Cardiac septum (tissue), 1 donor: ENCODE data around the gene MUL1. TPM values are rescaled to one million over a fixed set of nuclear protein-coding genes. Genes with fewer than 3 reads are reported as not detected.

Experiments
- DNase-seq: peaks from one replicate; pipeline ENCODE4 v3.0.0-alpha.2; 2020; ENCODE audit warnings: low spot score
- intact Hi-C: fragments of 100-400 bp; cut with DNase I; formaldehyde crosslinking; loops from one replicate; pipeline ENCODE4 v1.14.0; 2022
- long read RNA-seq: library from polyadenylated mRNA; unstranded; transcript quantifications from one replicate; pipeline ENCODE4 v2.0.0, GENCODE V29; 2021
- total RNA-seq: library from RNA; stranded (reverse); fragmentation: NEBNext Ultra II Directional; extraction: Animal tissue kit (Norgen Biotek cat#: 25700); gene quantifications from one replicate; pipeline ENCODE4 v1.2.1, GENCODE V29; 2021
- donor health status: DM: no; HTN: no; CAD: no.

Gene MUL1
- 35.1 TPM for total RNA-seq
- long read RNA-seq, transcript MUL1-201 (4 exons, 2,438 nt), result major isoform, 96 of 107 reads
- long read RNA-seq, partial matches to known transcripts, result 3 of 107 reads
- long read RNA-seq, other reads (novel, unspliced or antisense), result 8 of 107 reads

- peak; percentile 98 for DNase-seq
- intact Hi-C loops, result no loop called here
These were observed at the start of gene MUL1 for GRCh38 chr1:20507564-20508410. Gene MUL1 (minus strand): TSS chr1:20508151. CDS start chr1:20508024, 127 bp downstream.

GRCh38 chr1:20555758-20556120, 47.8 kb upstream of the MUL1 start:
- DNase-seq, result no peak
- intact Hi-C loops, result no loop called here

DNA sequence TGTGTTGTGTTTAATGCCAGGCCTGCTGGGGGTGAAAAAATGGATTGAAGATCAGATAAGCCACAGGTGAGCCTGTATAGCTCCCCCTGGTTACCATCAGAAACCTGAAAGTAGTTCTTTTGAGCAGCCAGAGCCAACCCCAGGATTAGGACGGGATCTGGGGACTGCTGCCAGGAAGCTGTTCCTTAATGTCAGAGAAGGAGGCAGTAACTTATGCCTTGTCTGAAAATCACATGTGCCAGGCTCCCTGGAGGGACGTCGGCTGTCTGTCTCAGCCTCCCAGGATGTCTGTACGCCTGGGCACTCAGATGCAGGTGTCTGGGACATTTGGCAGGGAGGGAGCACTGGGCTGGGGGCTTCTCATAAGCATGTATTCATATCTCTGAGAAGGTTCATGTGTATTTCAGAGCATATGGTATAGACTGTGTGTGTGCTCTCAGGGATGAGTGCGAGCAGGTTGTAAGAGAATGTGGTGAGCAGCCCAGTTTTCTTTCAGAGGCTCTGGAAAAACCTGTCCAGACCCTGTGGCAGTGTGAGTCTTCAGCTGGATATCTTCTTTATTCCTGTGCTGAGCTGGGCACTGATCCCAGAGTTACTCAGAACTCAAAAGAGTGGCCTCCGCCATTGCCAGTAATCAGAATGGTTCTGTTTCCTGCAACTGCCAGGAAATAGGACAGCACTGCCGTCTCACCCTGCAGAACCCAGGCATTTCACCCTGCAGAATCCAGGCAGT, 47.2 kb upstream of the MUL1 start:
- DNase-seq, result no peak
- intact Hi-C loops, result no loop called here

DNA sequence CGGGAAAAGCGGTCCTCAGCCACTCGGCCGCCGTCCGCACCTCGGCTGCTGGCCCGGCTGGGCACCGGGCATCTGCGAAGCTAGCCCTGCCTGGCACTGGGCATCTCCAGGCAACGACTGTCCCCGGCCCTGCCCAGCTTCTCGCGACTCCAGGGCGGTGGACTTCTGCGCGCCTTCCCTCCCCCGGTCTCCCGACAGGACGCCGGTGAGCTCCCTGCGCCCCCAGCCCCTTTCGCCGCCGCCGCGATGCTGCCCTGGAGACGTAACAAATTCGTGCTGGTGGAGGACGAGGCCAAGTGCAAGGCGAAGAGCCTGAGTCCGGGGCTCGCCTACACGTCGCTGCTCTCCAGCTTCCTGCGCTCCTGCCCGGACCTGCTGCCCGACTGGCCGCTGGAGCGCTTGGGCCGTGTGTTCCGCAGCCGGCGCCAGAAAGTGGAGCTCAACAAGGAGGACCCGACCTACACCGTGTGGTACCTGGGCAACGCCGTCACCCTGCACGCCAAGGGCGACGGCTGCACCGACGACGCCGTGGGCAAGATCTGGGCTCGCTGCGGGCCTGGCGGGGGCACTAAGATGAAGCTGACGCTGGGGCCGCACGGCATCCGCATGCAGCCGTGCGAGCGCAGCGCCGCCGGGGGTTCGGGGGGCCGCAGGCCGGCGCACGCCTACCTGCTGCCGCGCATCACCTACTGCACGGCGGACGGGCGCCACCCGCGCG, 44.9 kb upstream of the MUL1 start:
- intact Hi-C loops, result no loop called here
- DNase-seq, result no peak

- peak; percentile 86 for DNase-seq
- intact Hi-C loops, result no loop called here
These were observed 44.2 kb upstream of the MUL1 start, which contains the start of gene FAM43B for GRCh38 chr1:20551945-20552727. Gene FAM43B (plus strand): TSS chr1:20552573. CDS start chr1:20552974, 401 bp downstream.

GRCh38 chr1:20551161-20551560, 43.2 kb upstream of the MUL1 start:
- no peak for DNase-seq
- intact Hi-C loops, result no loop called here

DNA sequence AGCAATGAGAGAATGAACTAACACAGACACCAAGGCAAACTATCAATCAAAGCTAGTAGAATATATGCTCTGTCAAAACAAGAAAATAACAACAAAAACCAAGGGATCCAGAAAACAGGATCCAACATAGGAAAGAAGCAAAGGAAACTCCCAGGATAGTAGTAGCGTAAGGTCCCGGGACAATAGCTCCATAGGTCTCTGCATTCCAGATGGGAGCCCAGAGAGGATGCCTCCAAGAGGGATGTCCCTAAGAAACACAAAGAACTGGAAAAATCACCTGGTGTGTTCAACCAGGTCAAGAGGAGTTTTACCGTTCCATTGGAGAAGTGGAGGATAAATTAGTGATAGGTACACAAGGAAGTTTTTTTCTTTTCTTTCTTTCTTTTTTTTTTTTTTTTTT, 38.7 kb upstream of the MUL1 start:
- intact Hi-C loops, result no loop called here
- DNase-seq, result no peak

GRCh38 chr1:20540281-20540680, 32.3 kb upstream of the MUL1 start:
- intact Hi-C loops, result no loop called here

DNA sequence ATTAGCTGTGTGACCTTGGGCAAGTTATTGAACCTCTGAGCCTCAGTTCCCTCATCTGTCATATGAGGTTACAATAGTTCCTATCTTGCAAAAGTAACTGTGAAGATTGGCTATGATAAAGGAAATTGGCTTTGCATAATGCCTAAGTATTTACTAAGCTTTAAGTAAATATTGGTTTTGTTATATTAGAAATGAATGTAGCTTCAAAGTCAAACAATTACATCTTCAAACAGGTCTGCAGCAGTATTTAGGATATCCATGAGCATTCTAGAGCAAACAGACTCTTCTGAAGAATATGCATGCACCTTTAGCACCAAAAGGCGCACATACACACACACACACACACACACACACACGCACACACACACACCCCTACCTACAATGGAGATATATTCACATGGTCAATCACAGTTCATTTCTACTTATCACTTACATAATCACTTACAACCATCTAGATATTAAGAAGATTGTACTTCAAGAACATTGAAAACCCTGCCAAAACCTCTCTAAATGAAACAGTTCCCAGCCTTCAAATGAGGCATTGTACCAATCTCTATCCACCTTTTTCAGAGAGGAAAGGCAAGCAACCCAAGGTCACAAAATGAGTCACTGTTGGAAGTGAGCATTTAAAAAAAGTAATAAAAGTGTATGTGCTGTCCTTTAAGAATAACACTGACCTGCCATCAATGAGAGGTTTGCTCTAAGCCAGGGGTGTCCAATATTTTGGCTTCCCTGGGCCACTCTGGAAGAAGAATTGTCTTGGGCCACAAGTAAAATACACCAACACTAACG, 31.0 kb upstream of the MUL1 start:
- intact Hi-C loops, result no loop called here
- DNase-seq, result no peak

More at GRCh38 chr1:20540281-20540680, 32.3 kb upstream of the MUL1 start:
- DNase-seq, result no peak

GRCh38 chr1:20538227-20538626, 30.3 kb upstream of the MUL1 start:
- no peak for DNase-seq
- intact Hi-C loops, result no loop called here

- intact Hi-C loops, result no loop called here
- DNase-seq, result no peak
These were observed 26.9 kb upstream of the MUL1 start for GRCh38 chr1:20534659-20535417.

DNA sequence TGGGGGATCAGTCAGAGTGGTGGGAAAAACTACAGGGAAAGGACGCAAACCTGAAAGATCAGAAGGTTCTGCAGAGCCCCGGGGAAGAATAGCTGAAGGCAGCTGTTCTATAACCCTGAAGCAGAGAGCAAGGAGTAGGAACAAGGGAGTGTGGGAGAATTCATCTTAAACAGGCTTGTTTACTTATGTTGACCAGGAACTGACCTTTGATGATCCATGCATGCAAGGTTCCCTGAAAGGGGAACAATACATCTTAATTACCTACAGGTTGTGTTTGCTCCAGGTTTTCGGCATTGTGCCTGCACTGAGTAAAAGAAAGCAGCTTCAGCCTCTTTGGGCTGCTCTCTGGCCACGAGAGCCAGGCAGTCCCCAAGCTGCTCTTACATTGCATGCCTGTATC, 25.7 kb upstream of the MUL1 start:
- intact Hi-C loops, result no loop called here
- no peak for DNase-seq

DNA sequence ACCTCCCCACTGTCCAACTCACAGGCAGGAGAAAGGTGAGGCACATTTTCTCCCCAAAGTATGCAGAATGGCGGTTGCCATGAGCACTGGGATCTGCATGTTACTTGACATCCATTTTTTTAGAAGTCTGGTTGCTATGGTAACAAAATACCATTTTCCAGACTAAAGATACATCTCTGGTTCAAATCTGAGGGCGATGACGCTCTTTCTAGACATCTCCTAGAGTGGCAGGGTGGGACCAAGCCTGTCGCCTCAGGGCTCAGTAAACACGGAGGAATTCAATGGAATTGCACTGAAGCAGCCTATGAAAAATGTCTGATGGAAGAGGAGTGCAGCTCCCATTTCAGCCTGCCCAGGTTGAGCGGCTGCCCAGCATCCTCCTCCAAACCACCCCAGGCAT, 22.9 kb upstream of the MUL1 start:
- intact Hi-C loops, result no loop called here
- no peak for DNase-seq

DNA sequence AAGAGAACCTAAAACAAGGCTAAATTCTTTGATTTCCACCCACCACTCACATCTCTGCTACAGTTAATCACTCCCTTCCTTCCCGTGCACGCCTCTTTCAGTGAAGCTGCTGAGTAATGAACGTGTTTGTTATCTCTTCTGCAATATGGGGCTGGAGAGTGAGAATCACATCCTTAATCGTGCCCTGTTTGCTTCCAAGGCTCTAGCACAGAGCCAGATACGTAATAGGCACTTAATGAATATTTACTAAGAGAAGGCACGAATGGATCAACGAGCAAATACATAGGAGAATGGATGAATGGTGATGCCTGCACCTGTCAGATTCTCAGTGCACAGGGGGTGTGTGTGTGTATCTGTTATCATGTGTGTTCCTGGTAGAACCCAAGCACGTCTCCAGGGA, 22.4 kb upstream of the MUL1 start:
- intact Hi-C loops, result no loop called here
- peak; percentile 15 for DNase-seq

DNA sequence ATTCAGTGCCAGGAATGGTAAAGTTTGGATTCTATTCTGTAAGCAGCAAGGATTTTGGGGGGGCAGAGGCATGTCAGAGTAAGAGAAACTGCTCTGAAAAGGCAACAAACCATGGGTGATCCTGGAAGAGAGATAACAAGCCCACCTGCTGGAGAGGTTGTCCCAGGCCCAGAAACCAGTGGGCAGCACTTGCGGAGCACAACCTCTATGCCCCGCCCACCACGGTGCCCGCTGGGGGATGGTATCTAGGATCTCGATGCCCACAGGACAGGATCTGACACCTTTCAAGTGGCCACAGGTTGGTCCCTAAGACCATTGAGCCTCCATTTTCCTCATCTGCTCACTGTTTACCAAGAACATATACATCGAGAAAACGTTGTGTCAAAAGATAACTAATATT, 20.3 kb upstream of the MUL1 start:
- intact Hi-C loops, result no loop called here
- DNase-seq, result peak; percentile 17

GRCh38 chr1:20526267-20526666, 18.3 kb upstream of the MUL1 start:
- intact Hi-C loops, result no loop called here
- no peak for DNase-seq

GRCh38 chr1:20521960-20522861, 14.3 kb upstream of the MUL1 start:
- peak; percentile 83 for DNase-seq
- intact Hi-C loops, result loop anchor here (2.0 kb wide), 2 partner anchors 53 to 111 kb away; partner anchors contain the start of gene PINK1
